Neural cell (in vitro differentiated cells): ENCODE measurements around the gene CYP2D6.

ENCODE experiments used
- CTCF ChIP-seq: fragments of 450-650 bp; IDR thresholded peaks from 2 replicates; pipeline ENCODE4 v1.5.1; 2014; ENCODE audit warnings: antibody characterized with exemption, mild to moderate bottlenecking, moderate library complexity; ENCODE audit not compliant: poor library complexity, severe bottlenecking
- EZH2 ChIP-seq: fragments of 200-600, 300-800 bp; shearing (Covaris generic), sonication (generic); IDR thresholded peaks from 2 replicates; pipeline ENCODE4 v1.6.1; 2014; ENCODE audit warnings: antibody characterized with exemption, low read length, borderline replicate concordance, mild to moderate bottlenecking; ENCODE audit not compliant: insufficient read depth, poor library complexity, severe bottlenecking

- TF ChIP-seq CTCF (peak; percentile 97), EZH2 (no peak)
Observed at GRCh38 chr22:42169055-42169469, 38.5 kb upstream of the CYP2D6 start.
